HepG2 (cell line): ENCODE measurements around the gene HDDC3. TPM values are rescaled to one million over a fixed set of nuclear protein-coding genes. Genes with fewer than 3 reads are reported as not detected.

Source experiments
- ATF1 ChIP-seq: IDR thresholded peaks from 2 replicates; pipeline ENCODE4 v1.6.1; 2016; ENCODE audit warnings: mild to moderate bottlenecking, control low read depth
- ZNF280D ChIP-seq: sonication (generic); formaldehyde crosslinking; IDR thresholded peaks from 2 replicates; pipeline ENCODE4 v1.5.1; 2020; ENCODE audit warnings: mild to moderate bottlenecking, missing genetic modification reagents
- ZNF432 ChIP-seq: sonication (generic); formaldehyde crosslinking; IDR thresholded peaks from 2 replicates; pipeline ENCODE4 v1.5.0; 2020; ENCODE audit warnings: missing genetic modification reagents, mild to moderate bottlenecking, borderline replicate concordance
- ZNF512 ChIP-seq: sonication (generic); formaldehyde crosslinking; IDR thresholded peaks from 2 replicates; pipeline ENCODE4 v1.4.0; 2020; ENCODE audit warnings: mild to moderate bottlenecking, missing genetic modification reagents
- ZNF83 ChIP-seq: sonication (generic); formaldehyde crosslinking; IDR thresholded peaks from 2 replicates; pipeline ENCODE4 v1.4.0; 2020; ENCODE audit warnings: missing genetic modification reagents, mild to moderate bottlenecking, borderline replicate concordance
- polyA plus RNA-seq, 8 experiments: library from polyadenylated mRNA; depleted of rRNA in 3 of 8; stranded (reverse) in 7 of 8; unstranded in 1 of 8; fragments of >200 nt; fragmentation: Illumina TruSeq in 4 of 8; extraction: Trizol in 4 of 8; gene quantifications; 2 replicates each; pipeline versions ENCODE4 v1.2.1 to v1.2.3, GENCODE V29; 2011 to 2016; ENCODE audit warnings: low read depth in 4 of 8, missing spikeins in 1 of 8, mixed read lengths in 1 of 8; ENCODE audit not compliant: insufficient read depth in 1 of 8
- total RNA-seq, 5 experiments: library from RNA; depleted of rRNA; stranded (reverse); fragments of >200 nt; fragmentation: Illumina TruSeq; extraction: Trizol; gene quantifications; 2 replicates each; pipeline ENCODE4 v1.2.3, GENCODE V29; 2016; ENCODE audit warnings: low read depth in 1 of 5
- TF ChIP-seq, protein P1 (sequence below): sonication (generic); formaldehyde crosslinking; IDR thresholded peaks from 2 replicates; pipeline ENCODE4 v1.4.0; 2020; ENCODE audit warnings: missing genetic modification reagents
- TF ChIP-seq, protein P2 (sequence below): sonication (generic); formaldehyde crosslinking; IDR thresholded peaks from 2 replicates; pipeline ENCODE4 v1.4.0; 2020; ENCODE audit warnings: mild to moderate bottlenecking, missing genetic modification reagents

HDDC3 gene
- total and polyA plus RNA-seq, 2 of the 13 experiments (the other 11 are each of a cell fraction or from before 2014, with no cell fraction given): 18.7 to 28.3 TPM

- TF ChIP-seq, protein P1, sequence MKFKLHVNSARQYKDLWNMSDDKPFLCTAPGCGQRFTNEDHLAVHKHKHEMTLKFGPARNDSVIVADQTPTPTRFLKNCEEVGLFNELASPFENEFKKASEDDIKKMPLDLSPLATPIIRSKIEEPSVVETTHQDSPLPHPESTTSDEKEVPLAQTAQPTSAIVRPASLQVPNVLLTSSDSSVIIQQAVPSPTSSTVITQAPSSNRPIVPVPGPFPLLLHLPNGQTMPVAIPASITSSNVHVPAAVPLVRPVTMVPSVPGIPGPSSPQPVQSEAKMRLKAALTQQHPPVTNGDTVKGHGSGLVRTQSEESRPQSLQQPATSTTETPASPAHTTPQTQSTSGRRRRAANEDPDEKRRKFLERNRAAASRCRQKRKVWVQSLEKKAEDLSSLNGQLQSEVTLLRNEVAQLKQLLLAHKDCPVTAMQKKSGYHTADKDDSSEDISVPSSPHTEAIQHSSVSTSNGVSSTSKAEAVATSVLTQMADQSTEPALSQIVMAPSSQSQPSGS (CRISPR knock-in tag): no peak
- TF ChIP-seq ATF1 (CRISPR knock-in tag) (no peak), ZNF280D (no peak), ZNF512 (CRISPR knock-in tag) (no peak), ZNF432 (no peak), ZNF83 (CRISPR knock-in tag) (no peak)
- TF ChIP-seq, protein P2, sequence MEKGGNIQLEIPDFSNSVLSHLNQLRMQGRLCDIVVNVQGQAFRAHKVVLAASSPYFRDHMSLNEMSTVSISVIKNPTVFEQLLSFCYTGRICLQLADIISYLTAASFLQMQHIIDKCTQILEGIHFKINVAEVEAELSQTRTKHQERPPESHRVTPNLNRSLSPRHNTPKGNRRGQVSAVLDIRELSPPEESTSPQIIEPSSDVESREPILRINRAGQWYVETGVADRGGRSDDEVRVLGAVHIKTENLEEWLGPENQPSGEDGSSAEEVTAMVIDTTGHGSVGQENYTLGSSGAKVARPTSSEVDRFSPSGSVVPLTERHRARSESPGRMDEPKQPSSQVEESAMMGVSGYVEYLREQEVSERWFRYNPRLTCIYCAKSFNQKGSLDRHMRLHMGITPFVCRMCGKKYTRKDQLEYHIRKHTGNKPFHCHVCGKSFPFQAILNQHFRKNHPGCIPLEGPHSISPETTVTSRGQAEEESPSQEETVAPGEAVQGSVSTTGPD (CRISPR knock-in tag): no peak
- TF ChIP-seq, all 625 proteins: peak for 0
These were observed 40.9 kb downstream of the HDDC3 start (continued) for GRCh38 chr15:90891346-90891949.
